ENCODE results near the gene SDR39U1. TPM values are rescaled to one million over a fixed set of nuclear protein-coding genes. Genes with fewer than 3 reads are reported as not detected.

SDR39U1 gene
- total RNA-seq, 2 experiments from 2014 or later: 43.6 to 55.5 TPM

- peaks cover 50% of the 10 kb centered on the region for H3K4me1 Mint-ChIP-seq (ENCODE audit: low read depth)
- intact Hi-C loops (cut with micrococcal nuclease): loop anchor here (5.0 kb wide), 1 partner anchor 231 kb away; no protein-coding TSS in a partner anchor
These were observed 1.1 kb downstream of the SDR39U1 start for GRCh38 chr14:24441485-24441884.

GRCh38 chr14:24440606-24441399 lies 1.8 kb downstream of the SDR39U1 start:
- intact Hi-C loops (cut with micrococcal nuclease): loop anchor here (5.0 kb wide), 1 partner anchor 231 kb away; no protein-coding TSS in a partner anchor
- peak overlapping the region; percentile 98 for H3K27ac Mint-ChIP-seq
- peaks cover 44% of the 10 kb centered on the region for H3K36me3 Mint-ChIP-seq (ENCODE audit: low read depth)
- H3K4me1 Mint-ChIP-seq (ENCODE audit: low read depth): peaks cover 52% of the 10 kb centered on the region
- TF ChIP-seq CTCF (IDR thresholded peaks at IDR 0.05): no peak
- ChIA-PET POLR2A (interaction anchor here (0.6 to 6.2 kb wide), 7 partner anchors 10 to 233 kb away, joined by 3 to 74 read pairs (median 5); partner anchors contain the start of genes CBLN3, KHNYN and LTB4R), CTCF (interaction anchor here (1.2 to 5.3 kb wide), 6 partner anchors 9 to 232 kb away, joined by 3 to 76 read pairs (median 10); partner anchors contain the start of genes ADCY4, KHNYN and TINF2)
- H3K4me3 Mint-ChIP-seq: peak overlapping the region; percentile 86
- ATAC-seq: no peak
- no peaks in the 10 kb centered on the region for H3K27me3 Mint-ChIP-seq
- DNase-seq: no peak
- H3K9me3 Mint-ChIP-seq: no peaks in the 10 kb centered on the region

More at GRCh38 chr14:24441485-24441884, 1.1 kb downstream of the SDR39U1 start:
- Mint-ChIP-seq H3K27ac (peak overlapping the region; percentile 98), H3K36me3 (ENCODE audit: low read depth) (peaks cover 42% of the 10 kb centered on the region), H3K27me3 (no peaks in the 10 kb centered on the region), H3K4me3 (peak overlapping the region; percentile 86), H3K9me3 (no peaks in the 10 kb centered on the region)
- no peak for ATAC-seq
- DNase-seq: no peak
- ChIA-PET POLR2A (interaction anchor here (0.6 to 6.2 kb wide), 8 partner anchors 11 to 252 kb away, joined by 3 to 74 read pairs (median 4); partner anchors contain the start of genes CBLN3, KHNYN and LTB4R), CTCF (interaction anchor here (1.0 to 5.3 kb wide), 9 partner anchors 10 to 232 kb away, joined by 3 to 76 read pairs (median 8); partner anchors contain the start of genes ADCY4, CIDEB, KHNYN and RIPK3)
- no peak for TF ChIP-seq CTCF (IDR thresholded peaks at IDR 0.05)

- Mint-ChIP-seq H3K27me3 (no peaks in the 10 kb centered on the region), H3K9me3 (no peaks in the 10 kb centered on the region), H3K27ac (peak overlapping the region; percentile 98), H3K36me3 (ENCODE audit: low read depth) (peaks cover 44% of the 10 kb centered on the region), H3K4me3 (peak overlapping the region; percentile 86), H3K4me1 (ENCODE audit: low read depth) (peaks cover 52% of the 10 kb centered on the region)
- no peak for TF ChIP-seq CTCF (IDR thresholded peaks at IDR 0.05)
- intact Hi-C loops (cut with micrococcal nuclease): loop anchor here (5.0 to 10.0 kb wide), 2 partner anchors 195 to 232 kb away; partner anchors contain the start of gene TINF2
- POLR2A ChIA-PET: interaction anchor here (0.6 to 6.2 kb wide), 5 partner anchors 9 to 206 kb away, joined by 3 to 74 read pairs (median 5); partner anchors contain the start of genes CBLN3 and KHNYN
- no peak for DNase-seq
- ATAC-seq: no peak
- CTCF ChIA-PET: interaction anchor here (2.1 to 5.3 kb wide), 4 partner anchors 8 to 111 kb away, joined by 9 to 76 read pairs (median 34); partner anchors contain the start of genes ADCY4 and KHNYN
These were observed 2.6 kb downstream of the SDR39U1 start for GRCh38 chr14:24439830-24440605.

GRCh38 chr14:24439257-24439656 lies 3.3 kb downstream of the SDR39U1 start:
- intact Hi-C loops (cut with micrococcal nuclease): loop anchor here (10.0 kb wide), 1 partner anchor 194 kb away; the partner anchor contains the start of gene TINF2
- H3K4me3 Mint-ChIP-seq: no peak overlapping the region
- peak overlapping the region; percentile 81 for H3K27ac Mint-ChIP-seq
- POLR2A ChIA-PET: interaction anchor here (0.6 to 6.2 kb wide), 2 partner anchors 9 to 140 kb away, joined by 3 to 74 read pairs; partner anchors contain the start of genes CBLN3 and KHNYN
- no peak for TF ChIP-seq CTCF (IDR thresholded peaks at IDR 0.05)
- DNase-seq (no peak), ATAC-seq (no peak)
- H3K4me1 Mint-ChIP-seq (ENCODE audit: low read depth): peaks cover 52% of the 10 kb centered on the region
- no peaks in the 10 kb centered on the region for H3K27me3 Mint-ChIP-seq
- CTCF ChIA-PET: interaction anchor here (4.4 to 5.3 kb wide), 3 partner anchors 8 to 106 kb away, joined by 57 to 76 read pairs (median 60); partner anchors contain the start of genes ADCY4, KHNYN and RIPK3
- H3K9me3 Mint-ChIP-seq: no peaks in the 10 kb centered on the region
- peaks cover 44% of the 10 kb centered on the region for H3K36me3 Mint-ChIP-seq (ENCODE audit: low read depth)

Data from activated CD8-positive, alpha-beta T cell treated with anti-CD3 and anti-CD28 coated beads for 36 hours (primary cell).